UCSD-AML1 (cell line): Measurements from ENCODE around the gene CCDC183.
"Not testable (repeated sequence)": the region's sequence is repeated elsewhere in the genome, so short reads cannot be mapped to it uniquely, and the experiment has no call there.

Source experiments
- DNase-seq: peaks from one replicate; lab custom pipeline; 2025; ENCODE audit not compliant: unreplicated experiment; lab: John Stamatoyannopoulos, UW

CCDC183 gene

GRCh38 chr9:136823136-136824046, 27.3 kb downstream of the CCDC183 start:
- no peak for DNase-seq

- no peak for DNase-seq
Observed at GRCh38 chr9:136824496-136825225, 28.5 kb downstream of the CCDC183 start.

GRCh38 chr9:136825295-136826187, 29.4 kb downstream of the CCDC183 start:
- DNase-seq: no peak

GRCh38 chr9:136826188-136826541, 30.0 kb downstream of the CCDC183 start:
- DNase-seq: no peak

GRCh38 chr9:136826703-136827582, 30.8 kb downstream of the CCDC183 start:
- no peak for DNase-seq

GRCh38 chr9:136827794-136828473, 31.8 kb downstream of the CCDC183 start:
- DNase-seq: no peak

- no peak for DNase-seq
Observed at GRCh38 chr9:136828474-136829140, 32.5 kb downstream of the CCDC183 start.

- DNase-seq: no peak
Observed at GRCh38 chr9:136829412-136829811, 33.3 kb downstream of the CCDC183 start.

GRCh38 chr9:136829981-136830885, 34.1 kb downstream of the CCDC183 start:
- no peak for DNase-seq

- no peak for DNase-seq
Observed at GRCh38 chr9:136831002-136831719, 35.0 kb downstream of the CCDC183 start.

GRCh38 chr9:136831720-136832104, 35.6 kb downstream of the CCDC183 start:
- no peak for DNase-seq

GRCh38 chr9:136832581-136832980, 36.4 kb downstream of the CCDC183 start:
- DNase-seq: no peak

- not testable (repeated sequence) for DNase-seq
Observed at GRCh38 chr9:136833381-136834048, 37.4 kb downstream of the CCDC183 start.

- DNase-seq: no peak
Observed at GRCh38 chr9:136835162-136835931, 39.2 kb downstream of the CCDC183 start.

- DNase-seq: no peak
Observed at GRCh38 chr9:136835932-136836904, 40.1 kb downstream of the CCDC183 start.
